Mesenteric fat pad (tissue), 1 donor: Measurements from ENCODE around the gene AATK. TPM values are rescaled to one million over a fixed set of nuclear protein-coding genes. Genes with fewer than 3 reads are reported as not detected.

Experiments used
- DNase-seq: peaks from one replicate; pipeline ENCODE4 v3.0.0-alpha.2; 2020; ENCODE audit warnings: low spot score
- total RNA-seq: library from RNA; stranded (reverse); fragmentation: NEBNext Ultra II Directional; extraction: Animal tissue kit (Norgen Biotek cat#: 25700); gene quantifications from one replicate; pipeline ENCODE4 v1.2.1, GENCODE V29; 2021
- donor health status: DM: yes; HTN: yes; CAD: no.

Gene AATK
- total RNA-seq, 1 donor from 2014 or later: 7.9 TPM

DNA sequence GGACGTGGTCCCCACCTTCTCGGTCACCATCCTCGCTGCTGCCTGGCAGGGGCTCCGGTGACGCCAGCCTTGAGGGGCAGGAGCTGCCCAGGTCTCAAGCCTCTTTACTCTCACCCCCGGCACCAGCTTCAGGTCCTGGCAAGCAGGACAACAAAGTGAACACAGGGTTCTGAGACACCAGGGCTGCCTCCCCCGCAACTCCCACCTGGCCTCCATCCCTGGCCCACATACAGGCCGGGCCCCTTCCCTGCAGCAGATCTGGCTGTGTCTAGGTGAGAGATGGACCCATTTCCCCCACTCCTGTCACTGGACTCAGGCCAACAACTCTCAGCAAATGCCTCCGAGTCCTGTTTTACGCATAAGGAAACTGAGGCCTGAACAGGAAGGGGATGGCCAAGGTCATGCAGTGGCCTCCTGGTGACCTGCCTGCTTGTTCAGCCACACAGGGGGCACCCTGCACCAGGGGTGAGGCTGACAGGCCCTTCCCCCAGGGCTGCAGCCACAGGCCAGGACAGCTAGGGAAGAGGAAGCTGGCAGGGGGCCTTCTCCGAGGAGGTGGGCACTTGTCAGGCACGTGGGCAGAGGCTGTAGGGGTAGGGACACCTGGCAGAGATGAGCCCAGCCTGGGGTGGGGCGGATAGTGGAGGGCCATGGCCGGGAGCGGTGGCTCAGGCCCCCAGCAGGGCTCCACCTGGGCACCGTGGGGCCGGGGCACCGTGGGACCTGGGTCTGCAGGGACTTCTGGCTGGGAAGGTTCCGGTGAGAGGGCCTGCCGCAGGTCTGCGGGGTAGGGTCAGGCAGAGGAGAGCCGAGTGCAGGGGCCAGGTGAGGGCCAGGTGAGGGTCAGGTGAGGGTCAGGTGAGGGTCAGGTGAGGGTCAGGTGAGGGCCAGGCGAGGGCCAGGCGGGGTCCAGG is 47.5 kb downstream of the AATK start:
- DNase-seq: no peak

GRCh38 chr17:81117672-81118198 is 48.3 kb downstream of the AATK start:
- DNase-seq: no peak

DNA sequence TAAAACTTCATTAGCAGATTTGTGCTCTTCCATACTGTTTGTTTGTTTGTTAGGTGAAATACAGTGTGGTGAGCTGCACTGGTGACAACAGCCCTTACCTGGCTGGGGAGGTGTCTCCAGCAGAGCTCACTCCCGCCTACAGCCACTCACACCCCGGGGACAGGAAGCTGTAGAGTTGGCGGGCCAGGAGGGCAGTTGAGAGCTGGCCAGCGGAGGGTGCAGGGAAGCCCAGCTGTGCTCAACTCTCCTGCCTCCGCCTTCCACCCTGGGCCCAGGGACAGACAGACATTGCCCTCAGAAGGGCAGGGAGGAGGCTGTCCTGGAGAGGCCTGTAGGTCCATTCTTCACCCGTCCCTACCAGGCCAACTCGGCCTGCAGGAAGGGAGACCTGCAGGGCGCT is 49.3 kb downstream of the AATK start:
- no peak for DNase-seq

GRCh38 chr17:81115749-81116464 is 50.1 kb downstream of the AATK start:
- no peak for DNase-seq

DNA sequence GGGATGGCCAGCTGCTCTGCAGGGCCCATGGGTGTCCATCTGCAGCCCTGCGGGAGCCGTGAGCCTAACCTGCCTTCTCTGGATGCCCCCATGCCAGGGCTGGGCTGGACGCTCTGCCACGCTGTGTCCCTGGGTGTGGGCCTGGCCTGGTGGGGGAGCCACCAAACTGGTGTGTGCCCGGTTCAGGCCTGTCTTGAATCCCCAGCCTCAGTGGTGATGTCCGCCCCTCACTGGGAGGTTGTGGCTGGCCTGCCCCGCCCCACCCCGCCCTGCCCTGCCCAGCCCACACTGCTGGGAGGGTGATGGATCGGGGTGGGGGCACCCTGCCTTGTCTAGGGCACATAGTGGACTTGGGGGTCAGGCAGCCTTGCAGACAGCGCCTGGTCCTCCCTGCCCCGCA is 50.8 kb downstream of the AATK start:
- no peak for DNase-seq

- no peak for DNase-seq
These were observed 51.5 kb downstream of the AATK start for GRCh38 chr17:81114351-81115093.

DNA sequence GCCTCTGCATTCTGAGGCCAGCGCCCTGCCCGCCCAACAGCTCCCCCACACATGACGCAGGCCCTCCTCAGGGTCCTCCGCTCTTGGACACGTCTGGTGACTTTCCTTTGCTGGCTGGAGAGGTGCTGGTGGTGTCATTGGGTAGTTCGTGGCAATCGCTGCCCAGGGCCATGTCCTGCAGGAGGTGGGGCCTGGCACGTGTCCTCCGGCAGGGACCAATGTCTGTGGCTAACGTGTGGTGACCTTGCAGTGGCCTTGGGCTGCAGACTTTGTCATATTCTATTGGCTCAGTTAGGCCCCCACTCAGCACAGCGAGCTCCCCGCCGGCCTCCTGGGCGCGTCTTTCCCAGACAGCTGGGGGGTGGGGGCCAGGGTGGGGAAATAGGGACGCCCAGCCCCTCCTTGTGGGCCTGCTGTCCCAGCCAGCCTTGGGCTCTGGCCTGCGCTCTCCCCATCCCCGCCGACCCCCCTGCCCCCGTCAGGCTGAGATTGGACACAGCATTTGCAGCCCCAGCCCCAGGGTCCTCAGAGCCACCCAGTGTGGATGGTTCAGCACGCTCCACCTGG is 52.8 kb downstream of the AATK start:
- no peak for DNase-seq

GRCh38 chr17:81112450-81112849 is 53.6 kb downstream of the AATK start:
- DNase-seq: no peak

DNA sequence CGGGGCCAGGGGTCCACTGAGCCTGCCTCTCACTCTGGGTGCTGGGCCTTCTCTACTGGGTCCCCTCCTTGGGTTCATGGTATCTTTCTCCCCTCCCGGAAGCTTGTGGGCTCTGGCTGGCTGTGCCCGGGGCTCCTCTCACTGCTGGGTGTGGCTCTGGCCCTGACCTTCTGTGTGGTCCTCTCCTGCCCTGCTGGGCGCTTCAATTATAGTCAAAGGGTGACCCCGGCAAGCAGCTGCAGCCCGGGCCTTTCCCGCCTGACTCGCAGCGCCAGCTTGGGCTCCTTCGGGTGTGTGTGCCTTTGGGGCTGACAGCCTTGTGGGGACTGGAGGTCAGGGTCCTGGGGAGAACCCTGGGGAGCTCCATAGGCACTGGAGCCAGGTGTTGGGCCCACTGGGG is 55.0 kb downstream of the AATK start:
- DNase-seq: no peak

DNA sequence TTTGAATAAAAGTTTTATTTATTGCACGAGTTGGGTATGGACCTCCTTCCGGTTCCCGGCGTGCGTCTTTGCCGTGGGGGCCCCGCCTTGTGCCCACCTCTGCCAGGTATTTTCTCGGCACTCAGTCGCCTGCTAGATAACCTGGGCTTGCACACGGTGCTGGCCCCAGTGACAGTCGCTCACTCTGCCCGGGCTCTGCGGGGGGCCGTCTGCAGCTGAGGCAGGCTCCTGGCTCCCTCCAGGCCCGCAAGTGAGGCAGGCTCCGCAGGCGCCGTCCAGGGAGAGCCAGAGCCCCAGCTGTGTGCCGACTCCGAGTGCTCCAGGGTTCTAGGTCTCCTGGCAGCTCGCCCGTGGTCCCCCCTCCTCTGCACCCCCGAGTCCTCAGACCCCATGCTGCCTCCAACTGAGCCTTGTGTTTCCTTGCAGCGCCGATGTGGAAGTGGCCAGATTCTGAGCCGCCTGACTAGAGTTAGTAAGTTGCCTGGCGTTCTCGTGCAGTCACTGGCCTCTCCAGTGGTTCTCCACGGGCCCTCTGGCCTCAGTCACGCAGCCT is 55.5 kb downstream of the AATK start:
- DNase-seq: no peak

DNA sequence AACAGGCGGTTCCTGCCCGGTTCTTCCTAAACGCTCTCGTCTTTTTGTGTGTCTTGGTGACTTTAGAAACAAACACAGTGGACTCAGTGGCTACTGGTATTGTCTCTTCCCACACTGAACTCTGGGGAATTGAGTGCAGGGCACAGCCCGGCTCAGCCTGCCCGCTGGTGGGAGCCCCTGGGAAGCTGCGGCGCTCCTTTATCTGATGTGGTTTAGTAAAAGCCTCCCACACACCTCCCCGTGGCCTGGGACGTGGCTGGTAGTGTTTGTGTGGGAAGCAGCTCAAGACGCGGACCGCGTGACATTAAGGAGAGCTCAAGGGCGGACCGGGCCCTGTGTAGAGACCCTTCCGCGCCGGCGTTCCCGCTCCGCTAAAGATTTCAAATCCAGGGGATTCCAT is 56.1 kb downstream of the AATK start:
- no peak for DNase-seq

GRCh38 chr17:81108220-81108619 is 57.8 kb downstream of the AATK start:
- DNase-seq: no peak

- DNase-seq: no peak
These were observed 59.3 kb downstream of the AATK start for GRCh38 chr17:81106716-81107115.

DNA sequence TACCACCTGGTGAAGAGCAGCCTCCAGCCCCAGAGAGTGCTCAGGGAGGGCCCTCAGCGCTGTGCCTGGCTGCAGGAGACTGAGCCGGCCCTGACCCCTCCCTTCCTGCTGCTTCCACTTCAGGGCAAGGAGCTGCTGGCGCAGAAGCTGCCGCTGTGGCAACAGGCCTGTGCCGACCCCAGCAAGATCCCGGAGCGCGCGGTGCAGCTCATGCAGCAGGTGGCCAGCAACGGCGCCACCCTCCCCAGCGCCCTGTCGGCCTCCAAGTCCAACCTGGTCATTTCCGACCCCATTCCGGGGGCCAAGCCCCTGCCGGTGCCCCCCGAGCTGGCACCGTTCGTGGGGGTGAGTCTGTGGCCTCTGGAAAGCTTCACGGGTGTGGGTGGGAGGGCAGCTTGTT is 62.6 kb downstream of the AATK start:
- DNase-seq: no peak

- DNase-seq: no peak
These were observed 63.2 kb downstream of the AATK start for GRCh38 chr17:81102869-81103268.

GRCh38 chr17:81102352-81102751 is 63.7 kb downstream of the AATK start:
- DNase-seq: no peak

DNA sequence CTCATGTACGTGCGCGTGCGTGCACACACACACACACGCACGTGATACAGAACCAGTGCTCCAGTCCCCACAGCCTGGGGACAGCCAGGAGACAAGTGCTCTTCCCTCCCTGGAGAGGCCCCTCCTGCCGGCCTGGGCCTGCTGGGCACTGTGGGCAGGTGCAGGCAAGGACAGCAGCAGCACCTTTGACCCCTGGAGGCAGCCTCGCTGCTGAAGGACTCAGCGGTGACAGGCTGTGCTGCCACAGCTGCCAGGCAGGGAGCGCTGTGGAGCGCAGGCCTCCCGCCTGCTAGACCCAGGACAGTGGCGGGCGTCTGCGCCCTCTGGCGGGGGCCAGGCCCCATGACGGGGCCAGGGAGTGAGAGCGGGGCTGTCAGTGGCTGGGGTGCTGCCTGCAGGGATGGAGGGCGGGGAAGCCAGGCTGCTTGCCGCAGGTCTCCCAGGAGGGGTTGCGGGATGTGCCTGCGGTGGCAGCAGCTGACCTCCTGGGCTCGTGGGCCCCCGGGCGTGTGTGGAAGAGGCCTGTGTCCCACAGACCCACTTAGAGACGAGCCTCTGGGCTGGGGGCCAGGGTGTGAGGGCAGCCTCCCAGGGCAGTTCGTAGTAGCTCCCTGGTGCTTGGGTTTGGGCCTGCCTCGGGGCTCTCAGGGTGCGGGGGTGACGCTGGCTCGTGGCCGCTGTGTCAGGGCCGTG is 64.3 kb downstream of the AATK start:
- peak; percentile 96 for DNase-seq

- no peak for DNase-seq
These were observed 65.4 kb downstream of the AATK start for GRCh38 chr17:81100668-81101067.

DNA sequence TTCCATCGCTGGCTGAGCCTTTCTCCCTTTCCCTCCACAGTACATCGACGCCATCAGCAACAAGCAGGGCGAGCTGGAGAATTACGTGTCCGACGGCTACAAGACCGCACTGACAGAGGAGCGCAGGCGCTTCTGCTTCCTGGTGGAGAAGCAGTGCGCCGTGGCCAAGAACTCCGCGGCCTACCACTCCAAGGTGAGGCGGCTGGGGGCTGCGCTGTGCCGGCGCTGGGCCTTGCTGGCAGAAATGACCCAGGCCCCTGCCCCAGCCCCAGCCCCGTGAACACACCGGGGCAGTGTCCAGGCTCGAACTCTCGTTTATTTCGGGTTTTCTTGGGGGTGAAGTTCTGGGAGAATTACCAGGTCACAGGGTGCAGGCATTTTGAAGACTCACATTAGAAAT is 66.1 kb downstream of the AATK start:
- DNase-seq: no peak

GRCh38 chr17:81097943-81098308 is 68.1 kb downstream of the AATK start:
- no peak for DNase-seq
